Effector memory CD4-positive, alpha-beta T cell (primary cell): Measurements from ENCODE around the gene ZBED2.
"Not testable (repeated sequence)": the region's sequence is repeated elsewhere in the genome, so short reads cannot be mapped to it uniquely, and the experiment has no call there.

Source experiments
- DNase-seq, 3 donors: peaks; one replicate each; pipeline ENCODE4 v3.0.0-alpha.2; 2020
- H3K27ac ChIP-seq: 2 replicates; pipeline ENCODE4 v1.7.0; 2013; ENCODE audit warnings: mild to moderate bottlenecking, low read length, moderate library complexity; ENCODE audit not compliant: insufficient read depth, poor library complexity, severe bottlenecking
- H3K27me3 ChIP-seq: replicated peaks from 2 replicates; pipeline ENCODE4 v1.7.0; 2013; ENCODE audit warnings: mild to moderate bottlenecking, low read length; ENCODE audit not compliant: insufficient read depth, control insufficient read depth, poor library complexity, severe bottlenecking
- H3K36me3 ChIP-seq: 2 replicates; pipeline ENCODE4 v1.7.0; 2013; ENCODE audit warnings: mild to moderate bottlenecking, low read length, moderate library complexity; ENCODE audit not compliant: control insufficient read depth, insufficient read depth
- H3K4me1 ChIP-seq: 2 replicates; pipeline ENCODE4 v1.7.0; 2013; ENCODE audit warnings: low read length, mild to moderate bottlenecking; ENCODE audit not compliant: control insufficient read depth, insufficient read depth, poor library complexity, severe bottlenecking
- H3K4me3 ChIP-seq: 2 replicates; pipeline ENCODE4 v1.7.0; 2013; ENCODE audit warnings: low read length, low read depth, mild to moderate bottlenecking; ENCODE audit not compliant: insufficient read depth, poor library complexity, severe bottlenecking
- H3K9me3 ChIP-seq: 2 replicates; pipeline ENCODE4 v1.7.0; 2013; ENCODE audit warnings: mild to moderate bottlenecking, low read length, moderate library complexity; ENCODE audit not compliant: control insufficient read depth
- total RNA-seq, 3 donors: gene quantifications; one replicate each; lab custom pipeline; 2026; lab: John Stamatoyannopoulos, UW

ZBED2 gene, protein sequence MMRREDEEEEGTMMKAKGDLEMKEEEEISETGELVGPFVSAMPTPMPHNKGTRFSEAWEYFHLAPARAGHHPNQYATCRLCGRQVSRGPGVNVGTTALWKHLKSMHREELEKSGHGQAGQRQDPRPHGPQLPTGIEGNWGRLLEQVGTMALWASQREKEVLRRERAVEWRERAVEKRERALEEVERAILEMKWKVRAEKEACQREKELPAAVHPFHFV
- total RNA-seq: 0 reads per million in 3 donors

DNA sequence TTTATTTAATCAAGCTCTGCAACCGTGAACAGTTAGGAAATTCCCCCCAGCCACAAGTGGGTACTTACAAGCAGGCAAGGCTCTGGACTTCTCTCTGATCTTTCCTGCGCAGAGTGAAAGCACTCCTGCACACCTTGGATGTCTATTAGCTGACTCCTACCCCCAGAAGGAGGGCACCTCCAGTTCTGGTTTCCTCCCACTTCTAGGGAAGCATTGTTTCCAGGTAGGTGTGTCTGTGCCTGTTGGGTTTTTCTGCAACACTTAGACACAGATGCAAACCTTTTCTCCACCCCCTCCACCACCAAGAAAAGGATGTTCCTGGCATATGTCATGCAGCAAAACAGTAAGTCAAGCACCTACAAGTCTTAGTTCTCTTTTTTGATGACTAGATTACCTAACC lies at the start of gene ZBED2:
ZBED2 (minus strand) TSS at position 115 of the 400 bp plus-strand sequence. CDS start 1,145 bp downstream, outside the sequence.
- no peak for DNase-seq
- H3K4me1 ChIP-seq: peaks cover 5% of the 10 kb centered on the region
- no peaks in the 10 kb centered on the region for H3K9me3 ChIP-seq
- peaks cover 30% of the 10 kb centered on the region for H3K36me3 ChIP-seq
- H3K4me3 ChIP-seq: no peak within 1 kb of the TSS
- H3K27ac ChIP-seq: no peak within 1 kb of the TSS
- no peaks in the 10 kb centered on the region for H3K27me3 ChIP-seq

DNA sequence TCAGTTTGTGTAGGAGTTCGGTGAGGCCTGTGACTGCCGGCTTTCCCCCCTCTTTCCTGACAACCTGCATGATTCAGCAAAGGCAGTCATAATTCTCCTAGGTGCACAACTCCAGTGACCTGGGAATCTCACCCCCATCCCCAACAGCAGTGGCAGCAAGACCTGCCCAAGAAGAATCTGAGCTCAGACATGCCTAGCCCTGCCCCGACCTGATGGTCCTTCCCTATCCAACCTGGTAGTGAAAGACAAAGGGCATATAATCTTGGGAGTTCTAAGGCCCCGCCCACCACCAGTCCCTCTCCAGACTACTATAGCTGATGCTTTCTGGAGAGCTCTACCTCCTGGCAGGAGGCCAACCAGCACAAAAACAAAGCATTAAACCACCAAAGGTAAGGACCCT lies 44.2 kb upstream of the ZBED2 start:
- DNase-seq: no peak
- Histone ChIP-seq H3K4me3 (no peak overlapping the region), H3K27me3 (no peaks in the 10 kb centered on the region), H3K4me1 (no peaks in the 10 kb centered on the region), H3K36me3 (peaks cover 27% of the 10 kb centered on the region), H3K27ac (no peak overlapping the region), H3K9me3 (no peaks in the 10 kb centered on the region)

DNA sequence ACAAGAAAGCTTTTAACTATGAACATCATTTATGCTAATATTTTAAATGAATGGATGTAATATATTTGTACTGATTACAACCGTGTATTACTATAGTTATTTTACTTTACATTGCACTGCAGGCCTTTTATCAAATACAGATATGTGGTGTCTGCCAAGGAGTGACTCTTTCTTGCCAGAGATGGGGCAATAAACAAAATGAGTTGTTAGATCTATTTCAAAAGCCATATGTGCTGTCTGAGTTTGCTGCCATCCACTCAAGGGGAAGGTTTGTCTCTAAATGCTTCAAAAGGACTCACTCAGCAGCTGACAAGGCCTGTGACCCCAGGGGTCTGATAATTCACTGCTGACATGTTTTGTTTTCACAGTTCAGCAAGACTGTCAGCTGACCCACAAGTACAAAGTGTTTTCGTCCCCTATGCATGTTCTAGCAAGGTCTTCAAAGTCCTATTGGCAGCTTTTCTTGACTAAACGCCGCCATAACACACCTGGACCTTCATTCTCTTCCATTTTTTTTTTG lies 41.3 kb upstream of the ZBED2 start:
- Histone ChIP-seq H3K27ac (no peak overlapping the region), H3K4me3 (no peak overlapping the region), H3K4me1 (no peaks in the 10 kb centered on the region), H3K27me3 (no peaks in the 10 kb centered on the region), H3K36me3 (peaks cover 27% of the 10 kb centered on the region), H3K9me3 (no peaks in the 10 kb centered on the region)
- DNase-seq: no peak

GRCh38 chr3:111635403-111635802 lies 40.3 kb upstream of the ZBED2 start:
- Histone ChIP-seq H3K27ac (no peak overlapping the region), H3K9me3 (no peaks in the 10 kb centered on the region), H3K36me3 (peaks cover 27% of the 10 kb centered on the region), H3K4me3 (no peak overlapping the region), H3K4me1 (no peaks in the 10 kb centered on the region), H3K27me3 (no peaks in the 10 kb centered on the region)
- DNase-seq: no peak

DNA sequence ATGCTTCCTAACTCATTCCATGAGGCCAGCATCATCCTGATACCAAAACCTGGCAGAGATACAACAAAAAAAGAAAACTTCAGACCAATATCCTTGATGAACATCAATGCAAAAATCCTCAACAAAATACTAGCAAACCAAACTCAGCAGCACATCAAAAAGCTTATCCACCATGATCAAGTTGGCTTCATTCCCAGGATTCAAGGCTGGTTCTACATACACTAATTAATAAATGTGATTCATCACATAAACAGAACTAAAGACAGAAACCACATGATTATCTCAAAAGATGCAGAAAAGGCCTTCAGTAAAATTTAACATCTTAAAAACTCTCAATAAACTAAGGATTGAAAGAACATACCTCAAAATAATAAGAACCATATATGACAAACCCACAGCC lies 35.5 kb upstream of the ZBED2 start:
- not testable (repeated sequence) for H3K27me3 ChIP-seq, H3K4me3 ChIP-seq, H3K27ac ChIP-seq, DNase-seq, H3K9me3 ChIP-seq, H3K4me1 ChIP-seq
- peaks cover 16% of the 10 kb centered on the region for H3K36me3 ChIP-seq

DNA sequence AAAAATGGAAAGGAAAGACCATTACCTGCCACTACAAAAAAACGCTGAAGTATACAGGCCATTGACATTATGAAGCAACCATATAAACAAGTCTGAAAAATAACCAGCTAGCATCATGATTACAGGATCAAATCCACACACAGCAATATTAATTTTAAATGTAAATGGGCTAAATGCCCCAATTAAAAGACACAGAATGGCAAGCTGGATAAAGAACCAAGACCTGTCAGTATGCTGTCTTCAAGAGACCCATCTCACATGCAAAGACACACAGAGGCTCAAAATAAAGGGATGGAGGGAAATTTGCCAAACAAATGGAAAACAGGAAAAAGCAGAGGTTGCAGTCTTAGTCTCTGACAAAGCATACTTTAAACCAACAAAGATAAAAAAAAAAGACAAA lies 33.9 kb upstream of the ZBED2 start:
- H3K4me1 ChIP-seq, DNase-seq, H3K27ac ChIP-seq, H3K4me3 ChIP-seq, H3K9me3 ChIP-seq, H3K27me3 ChIP-seq: not testable (repeated sequence)
- H3K36me3 ChIP-seq: peaks cover 26% of the 10 kb centered on the region

DNA sequence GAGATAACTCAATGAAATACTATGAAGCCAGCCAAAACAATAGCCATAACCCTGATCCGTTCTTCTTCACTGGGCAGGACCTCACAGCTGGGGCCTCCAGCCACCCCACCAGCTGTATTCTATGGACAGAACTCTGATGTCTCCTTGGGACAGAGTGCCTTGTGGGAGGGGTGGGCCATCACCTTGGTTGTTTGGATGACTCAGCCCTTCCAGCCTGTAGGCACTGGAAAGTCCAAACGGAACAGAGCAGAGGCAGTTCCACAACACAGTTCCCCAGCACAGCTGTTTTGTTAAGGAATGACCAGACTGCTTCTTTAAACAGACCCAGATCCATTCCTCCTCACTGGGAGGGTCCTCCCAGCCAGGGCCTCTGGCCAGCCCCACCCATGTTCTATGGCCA lies 31.9 kb upstream of the ZBED2 start:
- Histone ChIP-seq H3K4me1 (no peaks in the 10 kb centered on the region), H3K36me3 (peaks cover 34% of the 10 kb centered on the region), H3K27me3 (no peaks in the 10 kb centered on the region), H3K4me3 (no peak overlapping the region), H3K27ac (no peak overlapping the region), H3K9me3 (no peaks in the 10 kb centered on the region)
- DNase-seq: no peak

GRCh38 chr3:111621535-111621934 lies 26.4 kb upstream of the ZBED2 start:
- DNase-seq: no peak
- no peaks in the 10 kb centered on the region for H3K9me3 ChIP-seq
- no peak overlapping the region for H3K27ac ChIP-seq
- H3K27me3 ChIP-seq: no peaks in the 10 kb centered on the region
- H3K36me3 ChIP-seq: peaks cover 22% of the 10 kb centered on the region
- H3K4me1 ChIP-seq: peaks cover 11% of the 10 kb centered on the region
- no peak overlapping the region for H3K4me3 ChIP-seq

- no peaks in the 10 kb centered on the region for H3K9me3 ChIP-seq
- DNase-seq: no peak
- H3K27ac ChIP-seq: no peak overlapping the region
- H3K4me3 ChIP-seq: no peak overlapping the region
- peaks cover 20% of the 10 kb centered on the region for H3K4me1 ChIP-seq
- H3K27me3 ChIP-seq: no peaks in the 10 kb centered on the region
- H3K36me3 ChIP-seq: peaks cover 16% of the 10 kb centered on the region
Observed at GRCh38 chr3:111619833-111620232, 24.7 kb upstream of the ZBED2 start.

DNA sequence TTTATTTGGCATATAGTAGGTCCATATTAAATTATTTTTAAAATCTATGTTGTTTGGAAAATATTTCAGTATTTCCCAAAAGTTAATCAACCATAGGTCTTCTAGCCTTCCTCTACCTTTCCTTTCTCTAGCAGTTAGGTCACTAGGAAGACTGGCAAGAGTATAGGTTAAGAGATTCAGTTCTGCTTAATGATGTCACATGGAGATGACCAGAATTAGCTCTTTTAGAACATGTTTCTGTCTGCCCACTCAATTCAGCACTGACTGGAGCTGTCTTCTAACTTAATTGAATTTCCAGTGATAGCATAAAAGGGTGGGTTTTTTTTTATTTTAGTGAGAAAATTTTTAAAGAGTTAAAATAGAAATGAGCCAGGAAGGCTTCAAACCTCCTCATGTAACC lies 23.8 kb upstream of the ZBED2 start:
- DNase-seq: no peak
- no peak overlapping the region for H3K27ac ChIP-seq
- H3K27me3 ChIP-seq: no peaks in the 10 kb centered on the region
- H3K36me3 ChIP-seq: peaks cover 15% of the 10 kb centered on the region
- no peaks in the 10 kb centered on the region for H3K9me3 ChIP-seq
- peaks cover 20% of the 10 kb centered on the region for H3K4me1 ChIP-seq
- H3K4me3 ChIP-seq: no peak overlapping the region
